Measurements from ENCODE around the gene CYGB.
"Not testable (repeated sequence)": the region's sequence is repeated elsewhere in the genome, so short reads cannot be mapped to it uniquely, and the experiment has no call there.

The CYGB gene

GRCh38 chr17:76527430-76528111, 9.9 kb downstream of the CYGB start:
- peak; percentile 63 for DNase-seq
- H3K4me3 ChIP-seq (ENCODE audit: low read depth, low read length), result peak overlapping the region; percentile 17
- peak overlapping the region; percentile 24 for H3K27ac ChIP-seq
- H3K36me3 ChIP-seq (replicated peaks), result no peaks in the 10 kb centered on the region
- in situ Hi-C loops (cut with HindIII; ENCODE audit: low pct_ligation_motif_present, low sequenced_read_pairs), result no loop called here
- TF ChIP-seq, protein P1, sequence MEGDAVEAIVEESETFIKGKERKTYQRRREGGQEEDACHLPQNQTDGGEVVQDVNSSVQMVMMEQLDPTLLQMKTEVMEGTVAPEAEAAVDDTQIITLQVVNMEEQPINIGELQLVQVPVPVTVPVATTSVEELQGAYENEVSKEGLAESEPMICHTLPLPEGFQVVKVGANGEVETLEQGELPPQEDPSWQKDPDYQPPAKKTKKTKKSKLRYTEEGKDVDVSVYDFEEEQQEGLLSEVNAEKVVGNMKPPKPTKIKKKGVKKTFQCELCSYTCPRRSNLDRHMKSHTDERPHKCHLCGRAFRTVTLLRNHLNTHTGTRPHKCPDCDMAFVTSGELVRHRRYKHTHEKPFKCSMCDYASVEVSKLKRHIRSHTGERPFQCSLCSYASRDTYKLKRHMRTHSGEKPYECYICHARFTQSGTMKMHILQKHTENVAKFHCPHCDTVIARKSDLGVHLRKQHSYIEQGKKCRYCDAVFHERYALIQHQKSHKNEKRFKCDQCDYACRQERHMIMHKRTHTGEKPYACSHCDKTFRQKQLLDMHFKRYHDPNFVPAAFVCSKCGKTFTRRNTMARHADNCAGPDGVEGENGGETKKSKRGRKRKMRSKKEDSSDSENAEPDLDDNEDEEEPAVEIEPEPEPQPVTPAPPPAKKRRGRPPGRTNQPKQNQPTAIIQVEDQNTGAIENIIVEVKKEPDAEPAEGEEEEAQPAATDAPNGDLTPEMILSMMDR (IDR thresholded peaks at IDR 0.05; ENCODE audit: low read depth, low read length, missing control alignments), result peak; percentile 47
- H3K27me3 ChIP-seq (replicated peaks), result no peaks in the 10 kb centered on the region

DNA sequence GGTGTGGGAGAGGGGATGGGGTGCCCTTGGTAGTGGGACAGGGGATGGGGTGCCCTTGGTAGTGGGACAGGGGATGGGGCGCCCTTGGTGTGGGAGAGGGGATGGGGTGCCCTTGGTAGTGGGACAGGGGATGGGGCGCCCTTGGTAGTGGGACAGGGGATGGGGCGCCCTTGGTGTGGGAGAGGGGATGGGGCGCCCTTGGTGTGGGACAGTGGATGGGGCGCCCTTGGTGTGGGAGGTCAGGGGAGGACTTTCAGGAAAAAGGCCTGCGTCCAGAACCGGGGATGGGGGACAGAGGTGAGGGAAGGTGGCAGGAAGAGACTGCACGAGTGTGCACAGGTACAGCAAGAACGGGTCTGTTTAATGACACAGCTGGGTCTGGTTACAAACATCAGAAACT, 10.5 kb downstream of the CYGB start:
- H3K4me3 ChIP-seq (ENCODE audit: low read depth, low read length); in situ Hi-C loops (cut with HindIII; ENCODE audit: low pct_ligation_motif_present, low sequenced_read_pairs); H3K27me3 ChIP-seq (replicated peaks); DNase-seq; H3K36me3 ChIP-seq (replicated peaks); H3K27ac ChIP-seq: not testable (repeated sequence)

DNA sequence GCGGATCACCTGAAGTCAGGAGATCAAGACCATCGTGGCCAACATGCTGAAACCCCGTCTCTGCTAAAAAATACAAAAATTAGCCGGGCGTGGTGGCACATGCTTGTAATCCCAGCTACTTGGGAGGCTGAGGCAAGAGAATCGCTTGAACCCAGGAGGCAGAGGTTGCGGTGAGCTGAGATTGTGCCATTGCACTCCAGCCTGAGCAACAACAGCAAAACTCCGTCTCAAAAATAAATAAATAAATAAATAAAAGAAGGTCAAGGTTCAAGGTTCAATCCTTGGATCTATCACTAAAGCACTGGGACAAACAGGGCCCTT, 12.0 kb downstream of the CYGB start:
- peak overlapping the region; percentile 47 for H3K27ac ChIP-seq
- in situ Hi-C loops (cut with HindIII; ENCODE audit: low pct_ligation_motif_present, low sequenced_read_pairs); H3K4me3 ChIP-seq (ENCODE audit: low read depth, low read length); H3K36me3 ChIP-seq (replicated peaks); DNase-seq; H3K27me3 ChIP-seq (replicated peaks): not testable (repeated sequence)

- in situ Hi-C loops (cut with HindIII; ENCODE audit: low pct_ligation_motif_present, low sequenced_read_pairs), result no loop called here
- no peak for DNase-seq
- TF ChIP-seq, protein P1 (IDR thresholded peaks at IDR 0.05; ENCODE audit: low read depth, low read length, missing control alignments), result no peak
- H3K27me3 ChIP-seq (replicated peaks), result no peaks in the 10 kb centered on the region
- H3K4me3 ChIP-seq (ENCODE audit: low read depth, low read length), result no peak overlapping the region
- no peaks in the 10 kb centered on the region for H3K36me3 ChIP-seq (replicated peaks)
- H3K27ac ChIP-seq, result peak overlapping the region; percentile 47
These were observed 12.7 kb downstream of the CYGB start for GRCh38 chr17:76524598-76525512.

GRCh38 chr17:76523084-76524037, 14.1 kb downstream of the CYGB start:
- TF ChIP-seq, protein P1 (IDR thresholded peaks at IDR 0.05; ENCODE audit: low read depth, low read length, missing control alignments), result peak; percentile 100

DNA sequence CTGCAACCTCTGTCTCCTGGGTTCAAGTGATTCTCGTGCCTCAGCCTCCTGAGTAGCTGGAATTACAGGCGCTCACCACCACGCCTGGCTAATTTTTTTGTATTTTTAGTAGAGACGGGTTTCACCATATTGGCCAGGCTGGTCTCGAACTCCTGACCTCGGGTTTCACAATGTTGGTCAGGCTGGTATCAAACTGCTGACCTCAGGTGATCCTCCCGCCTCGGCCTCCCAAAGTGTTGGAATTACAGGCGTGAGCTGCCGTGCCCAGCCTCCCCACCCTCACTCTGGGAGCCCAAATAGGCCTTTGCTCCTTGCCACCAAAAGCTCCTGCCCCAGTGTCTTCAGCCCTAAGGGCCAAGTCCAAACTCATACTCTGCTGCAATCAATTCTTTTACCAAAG, 15.8 kb downstream of the CYGB start:
- H3K4me3 ChIP-seq (ENCODE audit: low read depth, low read length); in situ Hi-C loops (cut with HindIII; ENCODE audit: low pct_ligation_motif_present, low sequenced_read_pairs); H3K27me3 ChIP-seq (replicated peaks); H3K27ac ChIP-seq; DNase-seq; H3K36me3 ChIP-seq (replicated peaks): not testable (repeated sequence)

More at GRCh38 chr17:76523084-76524037, 14.1 kb downstream of the CYGB start:
- in situ Hi-C loops (cut with HindIII; ENCODE audit: low pct_ligation_motif_present, low sequenced_read_pairs), result no loop called here
- no peak for DNase-seq
- H3K36me3 ChIP-seq (replicated peaks), result no peaks in the 10 kb centered on the region
- H3K27me3 ChIP-seq (replicated peaks), result no peaks in the 10 kb centered on the region
- H3K4me3 ChIP-seq (ENCODE audit: low read depth, low read length), result no peak overlapping the region
- H3K27ac ChIP-seq, result no peak overlapping the region

DNA sequence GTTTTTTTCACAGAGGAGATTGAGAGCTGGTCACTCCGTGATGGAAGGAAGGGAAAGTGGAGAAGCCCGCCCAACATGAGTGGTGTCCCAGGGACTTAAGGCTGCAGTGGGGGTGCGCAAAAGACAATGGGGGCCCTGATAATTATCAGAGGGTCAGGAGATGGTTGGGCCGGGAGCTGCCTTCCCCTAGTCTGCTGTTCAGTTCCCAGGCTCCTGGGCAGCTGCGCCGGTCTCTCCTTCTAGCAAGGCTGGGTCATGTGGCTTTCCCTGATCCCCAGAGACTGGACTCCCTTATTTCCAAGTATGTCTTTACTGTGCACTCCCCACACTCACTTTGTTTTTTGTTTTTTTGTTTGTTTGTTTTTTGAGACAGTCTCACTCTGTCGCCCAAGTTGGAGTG, 16.2 kb downstream of the CYGB start:
- Histone ChIP-seq H3K27me3 (replicated peaks) (no peaks in the 10 kb centered on the region), H3K27ac (no peak overlapping the region), H3K36me3 (replicated peaks) (no peaks in the 10 kb centered on the region), H3K4me3 (ENCODE audit: low read depth, low read length) (no peak overlapping the region)
- in situ Hi-C loops (cut with HindIII; ENCODE audit: low pct_ligation_motif_present, low sequenced_read_pairs), result no loop called here
- TF ChIP-seq, protein P1 (IDR thresholded peaks at IDR 0.05; ENCODE audit: low read depth, low read length, missing control alignments), result no peak
- DNase-seq, result no peak

Measured in brain microvascular endothelial cell (primary cell).